MCF 10A (cell line): ENCODE data around the gene P4HA2. TPM values are rescaled to one million over a fixed set of nuclear protein-coding genes. Genes with fewer than 3 reads are reported as not detected.

Experiments
- BruUV-seq: library from RNA; stranded (reverse); fragments of 400-500 nt; replicated peaks from 2 replicates; lab custom pipeline; 2021; lab: Mats Ljungman, UMichigan
- CTCF ChIA-PET: fragments of 300-600 bp; sonication (Branson Sonifier 250); formaldehyde crosslinking; extraction: SDS; loops from one replicate; lab custom pipeline; 2021; ENCODE audit warnings: antibody characterized with exemption, inconsistent platforms; lab: Yijun Ruan, JAX
- POLR2A ChIA-PET: fragments of 300-600, 350-650 bp; sonication (Branson Sonifier 250); formaldehyde crosslinking; extraction: SDS; loops from one replicate; lab custom pipeline; 2020; ENCODE audit warnings: antibody characterized with exemption, inconsistent platforms; lab: Yijun Ruan, JAX
- DNase-seq: peaks from one replicate; pipeline ENCODE4 v3.0.0-alpha.2; 2018; ENCODE audit not compliant: unreplicated experiment
- H3K27ac Mint-ChIP-seq: one replicate; pipeline ENCODE4 v1.8.0; 2022; ENCODE audit warnings: mild to moderate bottlenecking, low read depth, mixed read lengths; ENCODE audit not compliant: unreplicated experiment
- H3K27me3 Mint-ChIP-seq: one replicate; pipeline ENCODE4 v1.8.0; 2022; ENCODE audit warnings: mixed read lengths; ENCODE audit not compliant: insufficient read depth, unreplicated experiment
- H3K36me3 Mint-ChIP-seq: one replicate; pipeline ENCODE4 v1.8.0; 2022; ENCODE audit warnings: mild to moderate bottlenecking, moderate library complexity, mixed read lengths; ENCODE audit not compliant: insufficient read depth, unreplicated experiment
- H3K4me1 Mint-ChIP-seq: one replicate; pipeline ENCODE4 v1.8.0; 2022; ENCODE audit warnings: mixed read lengths; ENCODE audit not compliant: insufficient read depth, unreplicated experiment
- H3K4me3 Mint-ChIP-seq: one replicate; pipeline ENCODE4 v1.8.0; 2022; ENCODE audit warnings: mild to moderate bottlenecking, moderate library complexity, mixed read lengths; ENCODE audit not compliant: unreplicated experiment
- H3K9me3 Mint-ChIP-seq: one replicate; pipeline ENCODE4 v1.8.0; 2022; ENCODE audit warnings: mixed read lengths; ENCODE audit not compliant: unreplicated experiment
- intact Hi-C: fragments of 100-400 bp; cut with micrococcal nuclease; formaldehyde crosslinking; loops from 2 replicates; pipeline ENCODE4 v1.14.1; 2022
- total RNA-seq: library from RNA; stranded (reverse); gene quantifications from 2 replicates; pipeline ENCODE4 v1.2.3, GENCODE V29; 2022
- TF ChIP-seq, protein P1 (sequence below): fragments of 200-600 bp; IDR thresholded peaks from one replicate; pipeline ENCODE4 v1.8.0; 2022; ENCODE audit warnings: antibody characterized with exemption, mild to moderate bottlenecking; ENCODE audit not compliant: unreplicated experiment

Gene P4HA2
- total RNA-seq, 1 experiment from 2014 or later, result 53.1 TPM

DNA sequence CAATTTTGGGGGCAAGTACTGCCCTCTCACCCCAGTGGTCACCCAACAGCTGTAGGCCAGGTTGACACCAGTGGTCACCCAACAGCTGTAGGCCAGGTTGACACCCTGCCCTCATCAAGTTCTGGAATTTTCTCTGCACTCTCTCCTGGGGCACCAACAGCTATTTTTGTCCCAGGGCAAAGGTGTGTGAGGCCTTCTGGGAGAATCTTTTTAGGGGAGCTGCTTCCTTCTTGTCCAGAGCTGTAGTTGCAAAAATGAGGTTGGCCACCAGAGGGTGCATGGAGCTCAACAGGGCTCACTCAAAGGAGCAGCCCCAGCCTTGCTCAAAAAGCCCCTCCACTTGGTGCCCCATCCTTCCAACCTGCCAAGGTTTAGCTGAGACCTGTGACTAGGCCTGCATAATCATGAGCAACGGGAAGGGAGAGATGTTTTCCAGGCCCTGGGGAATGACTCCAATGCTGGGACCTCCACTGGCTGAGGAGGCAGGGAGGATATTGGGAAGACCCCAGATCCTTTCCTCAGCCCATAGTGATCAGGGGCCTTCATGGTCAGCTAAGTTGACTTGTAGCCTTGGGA, 10.6 kb upstream of the P4HA2 start:
- Mint-ChIP-seq H3K9me3 (no peaks in the 10 kb centered on the region), H3K4me1 (peaks cover under 1% of the 10 kb centered on the region)
- intact Hi-C loops, result loop anchor here (1.0 to 2.0 kb wide), 4 partner anchors 21 to 173 kb away; partner anchors contain the start of gene SLC22A4

DNA sequence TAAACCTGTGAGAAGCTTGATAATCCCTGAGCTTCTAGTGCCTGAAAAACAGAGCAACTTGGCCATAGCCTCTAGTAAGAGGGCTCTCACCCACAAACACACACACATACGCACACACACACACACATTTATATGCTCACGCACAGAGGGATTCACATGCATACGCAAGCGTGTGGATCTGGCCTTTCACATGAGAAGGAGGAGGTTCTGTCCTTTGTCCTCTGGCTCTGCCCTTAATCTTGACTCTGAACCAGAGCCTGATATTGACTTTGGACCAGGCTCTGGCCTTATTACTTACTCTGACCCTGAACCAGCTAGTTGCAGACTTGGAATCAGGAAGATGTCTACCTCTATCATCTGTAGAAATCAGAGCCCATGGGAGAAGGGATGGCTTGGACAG, 10.0 kb upstream of the P4HA2 start:
- ChIA-PET CTCF (interaction anchor here (0.6 to 5.9 kb wide), 57 partner anchors 11 to 1922 kb away, joined by 3 to 181 read pairs (median 6); partner anchors contain the start of genes CSF2, IRF1, P4HA2 and PDLIM4), POLR2A (interaction anchor here (0.8 to 2.9 kb wide), 14 partner anchors 10 to 253 kb away, joined by 3 to 19 read pairs (median 4); partner anchors contain the start of genes IRF1, P4HA2, SLC22A4 and SLC22A5)
- intact Hi-C loops, result loop anchor here (1.0 to 2.0 kb wide), 4 partner anchors 21 to 173 kb away; partner anchors contain the start of gene SLC22A4
- DNase-seq, result no peak
- Mint-ChIP-seq H3K9me3 (no peaks in the 10 kb centered on the region), H3K36me3 (no peaks in the 10 kb centered on the region), H3K27me3 (no peaks in the 10 kb centered on the region), H3K27ac (no peak overlapping the region), H3K4me3 (no peak overlapping the region), H3K4me1 (no peaks in the 10 kb centered on the region)
- TF ChIP-seq, protein P1, sequence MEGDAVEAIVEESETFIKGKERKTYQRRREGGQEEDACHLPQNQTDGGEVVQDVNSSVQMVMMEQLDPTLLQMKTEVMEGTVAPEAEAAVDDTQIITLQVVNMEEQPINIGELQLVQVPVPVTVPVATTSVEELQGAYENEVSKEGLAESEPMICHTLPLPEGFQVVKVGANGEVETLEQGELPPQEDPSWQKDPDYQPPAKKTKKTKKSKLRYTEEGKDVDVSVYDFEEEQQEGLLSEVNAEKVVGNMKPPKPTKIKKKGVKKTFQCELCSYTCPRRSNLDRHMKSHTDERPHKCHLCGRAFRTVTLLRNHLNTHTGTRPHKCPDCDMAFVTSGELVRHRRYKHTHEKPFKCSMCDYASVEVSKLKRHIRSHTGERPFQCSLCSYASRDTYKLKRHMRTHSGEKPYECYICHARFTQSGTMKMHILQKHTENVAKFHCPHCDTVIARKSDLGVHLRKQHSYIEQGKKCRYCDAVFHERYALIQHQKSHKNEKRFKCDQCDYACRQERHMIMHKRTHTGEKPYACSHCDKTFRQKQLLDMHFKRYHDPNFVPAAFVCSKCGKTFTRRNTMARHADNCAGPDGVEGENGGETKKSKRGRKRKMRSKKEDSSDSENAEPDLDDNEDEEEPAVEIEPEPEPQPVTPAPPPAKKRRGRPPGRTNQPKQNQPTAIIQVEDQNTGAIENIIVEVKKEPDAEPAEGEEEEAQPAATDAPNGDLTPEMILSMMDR, result no peak
- no TSS peak for BruUV-seq

More for the DNA sequence above, 10.6 kb upstream of the P4HA2 start:
- BruUV-seq, result no TSS peak
- Mint-ChIP-seq H3K4me3 (no peak overlapping the region), H3K27ac (no peak overlapping the region), H3K27me3 (no peaks in the 10 kb centered on the region), H3K36me3 (no peaks in the 10 kb centered on the region)
- peak; percentile 80 for DNase-seq
- ChIA-PET CTCF (interaction anchor here (0.6 to 5.9 kb wide), 70 partner anchors 12 to 1922 kb away, joined by 3 to 181 read pairs (median 5); partner anchors contain the start of genes CSF2, IRF1, P4HA2 and PDLIM4), POLR2A (interaction anchor here (0.6 to 2.9 kb wide), 14 partner anchors 9 to 263 kb away, joined by 3 to 19 read pairs (median 4); partner anchors contain the start of genes IRF1, P4HA2, SLC22A4 and SLC22A5)
- TF ChIP-seq, protein P1, result peak; percentile 96

DNA sequence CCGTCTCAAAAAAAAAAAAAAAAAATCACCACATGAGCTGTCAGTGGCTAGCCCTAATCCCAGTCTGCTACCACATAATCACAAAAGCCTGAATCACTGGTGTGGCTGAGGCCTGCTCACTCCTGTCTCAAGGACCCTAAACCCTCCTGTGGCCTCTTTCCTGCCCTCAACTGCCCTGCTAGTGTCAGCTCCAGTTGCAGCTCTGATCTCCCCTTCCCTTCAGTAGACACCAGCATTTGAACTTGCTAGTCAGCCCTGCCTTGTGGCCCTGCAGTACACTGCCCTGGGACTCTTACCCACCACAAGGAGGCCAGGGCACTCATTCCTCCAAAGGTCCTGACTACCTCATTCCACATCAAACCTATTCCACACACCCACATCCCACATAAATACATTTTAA, 9.5 kb upstream of the P4HA2 start:
- Mint-ChIP-seq H3K4me3 (no peak overlapping the region), H3K9me3 (no peaks in the 10 kb centered on the region), H3K27me3 (no peaks in the 10 kb centered on the region), H3K36me3 (no peaks in the 10 kb centered on the region), H3K27ac (no peak overlapping the region), H3K4me1 (no peaks in the 10 kb centered on the region)
- TF ChIP-seq, protein P1, result no peak
- no TSS peak for BruUV-seq
- CTCF ChIA-PET, result interaction anchor here (0.7 to 5.9 kb wide), 33 partner anchors 10 to 357 kb away, joined by 3 to 181 read pairs (median 16); partner anchors contain the start of genes P4HA2, PDLIM4, SLC22A4 and SLC22A5
- POLR2A ChIA-PET, result interaction anchor here (0.9 to 2.9 kb wide), 6 partner anchors 10 to 142 kb away, joined by 3 to 19 read pairs (median 6); partner anchors contain the start of gene P4HA2
- no peak for DNase-seq
- intact Hi-C loops, result no loop called here

- ChIA-PET POLR2A (interaction anchor here (0.6 to 1.1 kb wide), 3 partner anchors 8 to 129 kb away, joined by 3 to 6 read pairs (median 5); partner anchors contain the start of gene P4HA2), CTCF (interaction anchor here (0.7 to 1.4 kb wide), 14 partner anchors 10 to 266 kb away, joined by 3 to 7 read pairs (median 3); partner anchors contain the start of gene SLC22A4)
- TF ChIP-seq, protein P1, result no peak
- no TSS peak for BruUV-seq
- Mint-ChIP-seq H3K36me3 (no peaks in the 10 kb centered on the region), H3K27me3 (no peaks in the 10 kb centered on the region), H3K9me3 (no peaks in the 10 kb centered on the region), H3K4me1 (no peaks in the 10 kb centered on the region), H3K4me3 (no peak overlapping the region), H3K27ac (no peak overlapping the region)
- intact Hi-C loops, result no loop called here
- DNase-seq, result no peak
Observed at GRCh38 chr5:132235340-132235739, 7.7 kb upstream of the P4HA2 start.
